Activated naive CD4-positive, alpha-beta T cell treated with anti-CD3 and anti-CD28 coated beads for 36 hours (primary cell): Measurements from ENCODE around the gene PTPRCAP. TPM values are rescaled to one million over a fixed set of nuclear protein-coding genes. Genes with fewer than 3 reads are reported as not detected.
"Not testable (repeated sequence)": the region's sequence is repeated elsewhere in the genome, so short reads cannot be mapped to it uniquely, and the experiment has no call there.

Source experiments
- CTCF ChIA-PET: fragments of 350-600 bp; sonication (Branson Sonifier 250); formaldehyde crosslinking; loops from one replicate; lab custom pipeline; 2021; ENCODE audit warnings: antibody characterized with exemption; lab: Charles Lee
- DNase-seq: peaks from one replicate; pipeline ENCODE4 v3.0.0-alpha.2; 2020
- H3K27ac Mint-ChIP-seq: one replicate; pipeline ENCODE4 v1.8.0; 2021; ENCODE audit warnings: mild to moderate bottlenecking, mixed read lengths
- H3K27me3 Mint-ChIP-seq: one replicate; pipeline ENCODE4 v1.8.0; 2021; ENCODE audit warnings: low read depth, mixed read lengths
- H3K36me3 Mint-ChIP-seq: one replicate; pipeline ENCODE4 v1.8.0; 2021; ENCODE audit warnings: low read depth, mixed read lengths
- H3K4me1 Mint-ChIP-seq: one replicate; pipeline ENCODE4 v1.8.0; 2021; ENCODE audit warnings: low read depth, mixed read lengths
- H3K4me3 Mint-ChIP-seq: one replicate; pipeline ENCODE4 v1.8.0; 2021; ENCODE audit warnings: mild to moderate bottlenecking, moderate library complexity, mixed read lengths
- H3K9me3 Mint-ChIP-seq: one replicate; pipeline ENCODE4 v1.8.0; 2021; ENCODE audit warnings: mixed read lengths
- intact Hi-C: fragments of 100-400 bp; cut with micrococcal nuclease; formaldehyde crosslinking; loops from one replicate; pipeline ENCODE4 v1.15.1; 2023
- total RNA-seq, 2 experiments: library from RNA; stranded (reverse); gene quantifications; one replicate each; pipeline ENCODE4 v1.2.3, GENCODE V29; 2021

Gene PTPRCAP
- total RNA-seq, 2 experiments from 2014 or later, result 56.8 to 62.4 TPM

DNA sequence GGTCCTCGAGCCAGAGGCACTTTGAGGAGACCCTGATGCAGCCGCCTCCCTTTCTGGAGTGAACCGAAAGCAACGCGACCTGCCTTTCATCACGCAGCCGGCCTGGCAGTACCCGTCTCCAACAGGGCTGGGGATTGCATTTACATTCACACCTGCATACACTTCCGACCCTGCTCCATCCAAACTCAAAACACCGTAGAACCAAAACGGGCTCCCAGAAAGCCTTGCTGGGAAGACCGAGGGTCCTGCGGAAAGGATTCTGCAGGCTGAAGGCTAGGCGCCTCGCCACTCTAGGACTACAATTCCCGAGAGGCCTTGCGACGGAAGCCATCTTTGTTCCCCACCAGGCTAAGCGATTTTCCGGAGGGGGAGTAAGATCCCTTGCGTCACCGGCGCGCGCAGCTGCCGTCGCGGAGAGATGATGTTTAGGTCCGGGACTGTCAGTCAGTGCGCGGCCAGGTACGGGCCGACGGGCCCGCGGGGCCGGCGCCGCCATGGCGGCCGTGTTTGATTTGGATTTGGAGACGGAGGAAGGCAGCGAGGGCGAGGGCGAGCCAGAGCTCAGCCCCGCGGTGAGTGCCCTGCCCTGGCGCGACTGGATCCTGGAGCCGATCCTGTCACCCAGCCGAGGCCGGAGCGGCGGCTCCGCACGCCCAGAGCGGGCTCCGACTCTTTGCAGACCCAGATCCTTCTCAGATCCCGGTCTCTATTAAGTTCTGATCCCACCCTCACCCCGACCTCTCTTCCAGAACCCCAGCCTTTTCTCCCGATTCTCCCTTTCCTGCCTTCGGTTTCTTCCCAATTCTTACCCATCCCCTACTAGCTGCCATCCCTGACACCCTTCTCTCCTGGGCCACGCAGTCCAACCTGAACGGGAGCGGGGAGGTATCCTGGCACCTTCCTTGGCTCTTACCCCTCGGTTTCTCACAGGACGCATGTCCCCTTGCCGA, 9.2 kb downstream of the PTPRCAP start, which contains the start of gene RPS6KB2:
RPS6KB2 (plus strand) TSS at position 443 of the 950 bp plus-strand sequence; CDS start at position 495, 52 bp downstream.
- no peaks in the 10 kb centered on the region for H3K9me3 Mint-ChIP-seq
- peak within 1 kb of the TSS; percentile 97 for H3K27ac Mint-ChIP-seq
- H3K36me3 Mint-ChIP-seq, result peaks cover 12% of the 10 kb centered on the region
- peaks cover 35% of the 10 kb centered on the region for H3K4me1 Mint-ChIP-seq
- intact Hi-C loops, result loop anchor here (1.0 to 2.0 kb wide), 3 partner anchors 8 to 40 kb away; partner anchors contain the start of gene TMEM134
- CTCF ChIA-PET, result interaction anchor here (0.6 to 2.7 kb wide), 3 partner anchors 11 to 26 kb away, joined by 3 to 7 read pairs (median 4); partner anchors contain the start of genes PPP1CA and TBC1D10C
- DNase-seq, result peak; percentile 100
- peak within 1 kb of the TSS; percentile 98 for H3K4me3 Mint-ChIP-seq
- H3K27me3 Mint-ChIP-seq, result no peaks in the 10 kb centered on the region

DNA sequence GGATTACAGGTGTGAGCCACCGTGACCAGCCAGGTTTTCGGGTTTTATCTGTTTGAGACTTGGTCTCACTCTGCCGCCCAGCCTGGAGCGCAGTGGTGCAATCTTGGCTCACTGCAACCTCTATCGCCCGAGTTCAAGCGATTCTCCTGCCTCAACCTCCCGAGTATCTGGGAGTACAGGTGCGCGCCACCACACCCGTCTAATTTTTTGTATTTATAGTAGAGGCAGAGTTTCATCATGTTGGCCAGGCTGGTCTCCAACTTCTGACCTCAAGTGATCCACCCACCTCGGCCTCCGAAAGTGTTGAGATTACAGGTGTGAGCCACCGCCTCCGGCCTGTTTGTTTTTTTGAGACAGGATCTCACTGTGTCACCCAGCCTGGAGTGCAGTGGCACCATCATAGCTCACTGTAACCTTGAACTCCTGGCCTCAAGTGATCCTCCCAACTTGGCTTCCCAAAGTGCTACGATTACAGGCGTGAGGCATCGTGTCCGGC, 10.1 kb downstream of the PTPRCAP start:
- intact Hi-C loops, H3K27me3 Mint-ChIP-seq, H3K9me3 Mint-ChIP-seq: not testable (repeated sequence)
- DNase-seq, result peak; percentile 28
- Mint-ChIP-seq H3K27ac (peak overlapping the region; percentile 97), H3K36me3 (peaks cover 12% of the 10 kb centered on the region), H3K4me1 (peaks cover 34% of the 10 kb centered on the region), H3K4me3 (peak overlapping the region; percentile 98)
- CTCF ChIA-PET, result interaction anchor here (1.8 to 2.7 kb wide), 2 partner anchors 24 to 25 kb away, joined by 4 to 7 read pairs; partner anchors contain the start of genes PPP1CA and TBC1D10C

DNA sequence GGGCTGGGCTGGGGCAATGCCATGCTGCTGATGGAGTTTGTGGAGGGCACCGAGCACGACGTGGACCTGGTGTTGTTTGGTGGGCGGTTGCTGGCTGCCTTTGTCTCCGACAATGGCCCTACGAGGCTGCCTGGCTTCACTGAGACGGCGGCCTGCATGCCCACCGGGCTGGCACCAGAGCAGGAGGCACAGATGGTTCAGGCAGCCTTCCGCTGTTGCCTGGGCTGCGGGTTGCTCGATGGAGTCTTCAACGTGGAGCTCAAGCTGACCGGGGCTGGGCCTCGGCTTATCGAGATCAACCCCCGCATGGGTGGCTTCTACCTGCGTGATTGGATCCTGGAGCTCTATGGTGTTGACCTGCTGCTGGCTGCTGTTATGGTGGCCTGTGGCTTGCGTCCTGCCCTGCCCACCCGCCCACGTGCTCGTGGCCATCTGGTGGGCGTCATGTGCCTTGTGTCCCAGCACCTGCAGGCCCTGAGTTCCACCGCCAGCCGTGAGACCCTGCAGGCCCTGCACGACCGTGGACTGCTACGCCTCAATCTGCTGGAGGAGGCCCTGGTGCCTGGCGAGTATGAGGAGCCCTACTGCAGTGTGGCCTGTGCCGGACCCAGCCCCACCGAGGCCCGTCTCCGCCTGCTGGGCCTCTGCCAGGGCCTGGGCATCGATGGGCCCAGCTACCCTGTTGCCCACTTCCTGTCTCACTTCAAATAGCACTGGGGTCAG, 13.4 kb downstream of the PTPRCAP start:
- DNase-seq, result no peak
- Mint-ChIP-seq H3K36me3 (peaks cover 3% of the 10 kb centered on the region), H3K27me3 (no peaks in the 10 kb centered on the region), H3K4me3 (no peak overlapping the region), H3K9me3 (no peaks in the 10 kb centered on the region), H3K27ac (no peak overlapping the region), H3K4me1 (peaks cover 30% of the 10 kb centered on the region)
- intact Hi-C loops, result no loop called here
- CTCF ChIA-PET, result interaction anchor here (0.6 kb wide), 1 partner anchor 129 kb away, joined by 6 read pairs; no protein-coding TSS in a partner anchor

DNA sequence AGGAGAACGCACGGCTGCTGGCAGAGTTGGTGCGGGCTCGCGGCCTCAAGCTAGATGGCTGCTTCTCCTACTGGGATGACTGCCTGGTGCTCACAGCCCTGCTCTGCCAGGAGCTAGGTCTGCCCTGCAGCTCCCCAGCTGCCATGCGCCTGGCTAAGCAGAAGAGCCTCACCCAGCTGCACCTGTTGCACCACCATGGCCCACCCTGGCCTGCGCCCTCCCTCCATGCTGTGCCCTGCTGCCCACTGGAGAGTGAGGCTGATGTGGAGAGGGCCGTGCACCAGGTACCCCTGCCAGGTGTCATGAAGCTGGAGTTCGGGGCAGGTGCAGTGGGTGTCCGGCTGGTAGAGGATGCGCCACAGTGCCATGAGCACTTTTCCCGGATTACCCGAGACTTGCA, 14.0 kb downstream of the PTPRCAP start:
- Mint-ChIP-seq H3K36me3 (peaks cover 2% of the 10 kb centered on the region), H3K4me1 (peaks cover 32% of the 10 kb centered on the region), H3K9me3 (no peaks in the 10 kb centered on the region), H3K27ac (no peak overlapping the region), H3K27me3 (no peaks in the 10 kb centered on the region), H3K4me3 (no peak overlapping the region)
- CTCF ChIA-PET, result no interaction called here
- no peak for DNase-seq
- intact Hi-C loops, result no loop called here

DNA sequence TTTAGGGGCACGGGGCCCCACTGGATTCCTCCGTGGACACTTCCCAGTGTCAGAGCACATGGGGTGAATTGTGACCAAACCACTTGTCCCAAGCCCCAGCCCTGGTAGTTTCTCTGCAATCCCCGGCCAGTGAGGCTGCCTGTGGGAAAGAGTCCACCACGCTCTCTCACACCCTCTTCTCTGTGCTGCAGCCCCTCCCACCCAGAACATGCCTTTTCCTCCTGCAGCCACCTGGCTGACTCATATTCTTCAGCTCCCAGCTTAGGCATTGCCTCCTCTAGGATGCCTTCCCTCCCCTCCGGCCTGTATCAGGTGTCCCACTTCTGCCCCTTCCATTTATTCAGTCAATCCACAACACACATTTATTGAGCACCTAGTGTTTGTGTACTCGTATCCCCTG, 14.6 kb downstream of the PTPRCAP start:
- no peaks in the 10 kb centered on the region for H3K9me3 Mint-ChIP-seq
- no peak overlapping the region for H3K27ac Mint-ChIP-seq
- CTCF ChIA-PET, result no interaction called here
- H3K36me3 Mint-ChIP-seq, result no peaks in the 10 kb centered on the region
- peaks cover 36% of the 10 kb centered on the region for H3K4me1 Mint-ChIP-seq
- H3K4me3 Mint-ChIP-seq, result no peak overlapping the region
- intact Hi-C loops, result no loop called here
- DNase-seq, result no peak
- H3K27me3 Mint-ChIP-seq, result no peaks in the 10 kb centered on the region

DNA sequence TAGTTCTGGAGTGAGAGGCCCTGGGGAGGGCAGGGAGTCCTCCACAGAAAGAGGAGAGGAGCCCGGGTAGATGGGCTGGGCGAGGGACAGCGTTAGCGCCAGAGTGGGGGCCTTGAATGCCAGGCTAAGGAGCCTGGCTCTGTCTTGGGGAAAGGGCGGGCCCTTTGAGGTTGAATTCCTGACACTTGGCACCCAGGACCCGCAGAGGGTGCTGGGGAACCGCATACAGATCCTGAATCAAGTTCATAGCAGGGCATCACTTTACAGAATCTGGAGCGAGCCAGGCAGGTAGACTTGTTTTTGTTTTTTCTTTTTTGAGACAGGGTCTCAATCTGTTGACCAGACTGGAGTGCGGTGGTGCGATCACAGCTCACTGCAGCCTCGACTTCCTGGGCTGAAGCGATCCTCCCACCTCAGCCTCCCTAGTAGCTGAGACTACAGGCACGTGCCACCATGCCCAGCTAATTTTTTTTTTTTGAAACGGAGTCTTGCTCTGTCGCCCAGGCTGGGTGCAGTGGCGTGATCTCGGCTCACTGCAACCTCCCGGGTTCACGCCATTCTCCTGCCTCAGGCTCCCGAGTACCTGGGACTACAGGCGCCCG, 16.0 kb downstream of the PTPRCAP start:
- DNase-seq, result no peak
- Mint-ChIP-seq H3K9me3 (no peaks in the 10 kb centered on the region), H3K27ac (peak overlapping the region; percentile 50), H3K36me3 (no peaks in the 10 kb centered on the region), H3K27me3 (no peaks in the 10 kb centered on the region), H3K4me1 (peaks cover 39% of the 10 kb centered on the region), H3K4me3 (peak overlapping the region; percentile 60)
- intact Hi-C loops, result loop anchor here (1.0 to 2.0 kb wide), 2 partner anchors 17 to 19 kb away; no protein-coding TSS in a partner anchor
- CTCF ChIA-PET, result interaction anchor here (4.7 kb wide), 1 partner anchor 19 kb away, joined by 28 read pairs; the partner anchor contains the start of genes PPP1CA and TBC1D10C

DNA sequence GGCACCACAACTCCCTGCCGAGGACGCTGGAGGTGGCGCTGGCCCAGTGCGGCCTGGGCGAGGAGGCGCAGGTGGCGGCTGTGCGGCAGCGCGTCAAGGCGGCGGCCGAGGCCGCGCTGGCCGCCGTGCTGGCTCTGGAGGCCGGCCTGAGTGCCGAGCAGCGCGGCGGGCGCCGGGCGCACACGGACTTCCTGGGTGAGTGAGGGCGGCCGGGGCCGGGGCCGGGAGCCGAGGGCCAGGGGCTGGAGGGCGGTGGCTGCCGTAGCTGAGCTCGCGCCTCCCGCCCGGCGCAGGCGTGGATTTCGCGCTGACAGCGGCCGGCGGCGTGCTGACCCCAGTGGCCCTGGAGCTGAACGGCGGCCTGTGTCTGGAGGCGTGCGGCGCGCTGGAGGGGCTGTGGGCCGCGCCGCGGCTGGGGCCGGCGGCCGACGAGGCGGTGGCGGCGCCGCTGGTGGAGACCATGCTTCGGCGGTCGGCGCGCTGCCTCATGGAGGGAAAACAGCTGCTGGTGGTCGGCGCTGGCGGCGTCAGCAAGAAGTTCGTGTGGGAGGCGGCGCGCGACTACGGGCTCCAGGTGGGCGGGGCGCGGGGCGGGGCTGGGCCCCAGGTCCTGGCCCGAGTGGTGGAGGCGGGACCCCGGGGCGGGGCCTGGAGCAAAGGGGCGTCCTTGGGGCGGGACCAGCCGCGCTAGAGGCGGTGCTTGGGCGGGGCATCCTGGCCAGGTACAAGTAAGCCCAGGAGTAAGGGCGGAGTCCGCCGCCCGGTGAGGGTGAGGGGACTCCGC, 16.6 kb downstream of the PTPRCAP start:
- Mint-ChIP-seq H3K27me3 (no peaks in the 10 kb centered on the region), H3K4me1 (peaks cover 46% of the 10 kb centered on the region), H3K27ac (peak overlapping the region; percentile 50), H3K9me3 (no peaks in the 10 kb centered on the region), H3K4me3 (peak overlapping the region; percentile 77), H3K36me3 (no peaks in the 10 kb centered on the region)
- intact Hi-C loops, result loop anchor here (1.0 to 2.0 kb wide), 2 partner anchors 18 to 19 kb away; no protein-coding TSS in a partner anchor
- CTCF ChIA-PET, result interaction anchor here (0.9 to 4.7 kb wide), 4 partner anchors 12 to 69 kb away, joined by 3 to 28 read pairs (median 4); partner anchors contain the start of genes PPP1CA and TBC1D10C
- peak; percentile 97 for DNase-seq

DNA sequence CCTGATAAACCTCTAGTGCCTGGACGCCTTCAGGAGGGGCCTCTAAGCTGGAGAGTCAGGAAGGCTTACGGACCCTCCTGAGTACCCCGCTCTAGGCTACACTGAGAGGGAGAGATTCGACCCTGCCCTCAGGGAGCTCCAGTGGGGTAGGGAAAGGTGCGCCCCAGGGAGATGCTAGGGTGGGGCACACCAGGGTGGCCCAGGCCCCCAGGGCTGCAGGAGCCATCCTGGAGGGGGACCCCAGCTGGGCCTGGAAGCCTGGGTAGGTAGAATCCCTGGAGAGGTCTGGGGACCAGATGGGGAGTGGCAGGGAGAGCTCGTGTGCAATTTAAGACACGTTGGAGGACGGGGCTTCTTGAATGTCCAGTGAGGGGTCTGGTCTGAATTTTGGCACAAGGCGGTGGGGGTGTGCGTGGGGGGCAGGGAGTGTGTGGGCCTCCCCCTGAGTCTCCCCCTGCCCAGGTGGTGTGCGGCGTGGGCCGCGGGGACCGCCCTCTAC, 17.3 kb downstream of the PTPRCAP start:
- intact Hi-C loops, result loop anchor here (2.0 kb wide), 1 partner anchor 19 kb away; no protein-coding TSS in a partner anchor
- H3K36me3 Mint-ChIP-seq, result no peaks in the 10 kb centered on the region
- no peaks in the 10 kb centered on the region for H3K27me3 Mint-ChIP-seq
- peaks cover 47% of the 10 kb centered on the region for H3K4me1 Mint-ChIP-seq
- peak overlapping the region; percentile 77 for H3K4me3 Mint-ChIP-seq
- no peaks in the 10 kb centered on the region for H3K9me3 Mint-ChIP-seq
- DNase-seq, result no peak
- CTCF ChIA-PET, result interaction anchor here (0.9 to 4.7 kb wide), 4 partner anchors 11 to 69 kb away, joined by 3 to 28 read pairs (median 4); partner anchors contain the start of genes PPP1CA and TBC1D10C
- peak overlapping the region; percentile 76 for H3K27ac Mint-ChIP-seq

DNA sequence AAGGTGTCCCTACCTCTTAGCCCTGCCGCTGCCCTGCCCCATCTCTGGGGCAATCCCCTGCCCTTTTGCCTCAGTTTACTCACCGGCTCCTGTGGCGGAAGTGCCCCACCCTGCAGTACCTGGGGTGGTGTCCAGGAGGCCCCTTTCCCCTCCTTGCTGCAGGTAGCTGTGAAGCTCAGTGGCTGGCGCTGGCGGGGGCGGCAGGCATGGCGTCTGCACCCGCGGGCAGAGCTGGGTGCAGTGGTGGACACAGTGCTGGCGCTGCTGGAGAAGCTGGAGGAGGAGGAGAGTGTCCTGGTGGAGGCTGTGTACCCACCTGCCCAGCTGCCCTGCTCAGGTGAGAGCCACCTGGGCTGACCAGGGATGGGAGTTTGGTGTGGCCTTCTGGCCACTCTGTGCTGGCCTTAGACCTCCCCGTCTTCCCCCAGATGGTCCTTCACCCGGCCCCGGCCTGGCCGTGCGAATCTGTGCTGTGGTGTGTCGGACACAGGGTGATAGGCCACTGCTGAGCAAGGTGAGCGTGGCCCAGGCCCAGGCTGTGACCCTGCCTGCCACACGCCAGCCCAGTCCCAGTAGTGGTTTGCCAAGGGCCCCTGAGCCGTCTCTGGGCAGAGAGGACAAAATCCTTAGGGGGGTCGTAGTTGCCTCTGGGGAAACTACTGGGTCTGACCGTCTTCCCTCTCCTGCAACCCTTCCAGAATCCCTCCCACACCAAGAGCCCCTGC, 18.0 kb downstream of the PTPRCAP start:
- CTCF ChIA-PET, result interaction anchor here (0.9 to 4.7 kb wide), 5 partner anchors 10 to 68 kb away, joined by 3 to 28 read pairs (median 3); partner anchors contain the start of genes PPP1CA, PTPRCAP and TBC1D10C
- no peaks in the 10 kb centered on the region for H3K9me3 Mint-ChIP-seq
- peak overlapping the region; percentile 68 for H3K27ac Mint-ChIP-seq
- no peaks in the 10 kb centered on the region for H3K27me3 Mint-ChIP-seq
- DNase-seq, result no peak
- H3K4me3 Mint-ChIP-seq, result peak overlapping the region; percentile 77
- intact Hi-C loops, result loop anchor here (2.0 kb wide), 1 partner anchor 19 kb away; no protein-coding TSS in a partner anchor
- H3K4me1 Mint-ChIP-seq, result peaks cover 51% of the 10 kb centered on the region
- no peaks in the 10 kb centered on the region for H3K36me3 Mint-ChIP-seq
